Smooth muscle cell of the brain vasculature (primary cell): ENCODE measurements around the gene POLR3GL.

ENCODE experiments used
- DNase-seq: peaks from one replicate; pipeline ENCODE4 v3.0.0-alpha.2; 2012; ENCODE audit warnings: low read depth, low spot score

Gene POLR3GL

GRCh38 chr1:145949219-145949618 lies 15.3 kb upstream of the POLR3GL start:
- no peak for DNase-seq

GRCh38 chr1:145951526-145951925 lies 13.0 kb upstream of the POLR3GL start:
- DNase-seq, result no peak

GRCh38 chr1:145952903-145953302 lies 11.6 kb upstream of the POLR3GL start:
- no peak for DNase-seq

GRCh38 chr1:145953861-145954260 lies 10.6 kb upstream of the POLR3GL start:
- DNase-seq, result no peak

- no peak for DNase-seq
Observed at GRCh38 chr1:145955436-145955835, 9.1 kb upstream of the POLR3GL start.

- DNase-seq, result no peak
Observed at GRCh38 chr1:145956361-145956760, 8.1 kb upstream of the POLR3GL start.

GRCh38 chr1:145956781-145957442 lies 7.6 kb upstream of the POLR3GL start:
- DNase-seq, result no peak

- DNase-seq, result peak; percentile 96
Observed at GRCh38 chr1:145957443-145958319, 6.8 kb upstream of the POLR3GL start, which contains the start of gene LIX1L. TSS of gene LIX1L (minus strand) at chr1:145958017. CDS start at chr1:145957927, 90 bp downstream.

- no peak for DNase-seq
Observed at GRCh38 chr1:145958734-145959133, 5.8 kb upstream of the POLR3GL start.

GRCh38 chr1:145959333-145959732 lies 5.2 kb upstream of the POLR3GL start:
- DNase-seq, result no peak

- DNase-seq, result no peak
Observed at GRCh38 chr1:145959957-145960467, 4.5 kb upstream of the POLR3GL start.

GRCh38 chr1:145960468-145961108 lies 3.9 kb upstream of the POLR3GL start:
- DNase-seq, result no peak

GRCh38 chr1:145961109-145961424 lies 3.4 kb upstream of the POLR3GL start:
- DNase-seq, result no peak

GRCh38 chr1:145961425-145962156 lies 2.9 kb upstream of the POLR3GL start:
- DNase-seq, result no peak

- DNase-seq, result no peak
Observed at GRCh38 chr1:145962157-145963102, 2.1 kb upstream of the POLR3GL start.

GRCh38 chr1:145963265-145964019 lies 1.0 kb upstream of the POLR3GL start:
- no peak for DNase-seq

GRCh38 chr1:145965119-145965744 lies 742 bp downstream of the POLR3GL start:
- DNase-seq, result no peak

GRCh38 chr1:145967288-145967687 lies 2.8 kb downstream of the POLR3GL start:
- DNase-seq, result no peak

- DNase-seq, result no peak
Observed at GRCh38 chr1:145972580-145972979, 8.1 kb downstream of the POLR3GL start.
